Neural cell (in vitro differentiated cells): Measurements from ENCODE around the gene CRYBB1. TPM values are rescaled to one million over a fixed set of nuclear protein-coding genes. Genes with fewer than 3 reads are reported as not detected.

Experiments
- H2AFZ ChIP-seq: fragments of 200-600, 300-800 bp; sonication (generic), shearing (Covaris generic); 2 replicates; pipeline ENCODE4 v1.6.0; 2014; ENCODE audit warnings: low read depth, mild to moderate bottlenecking, antibody characterized with exemption, low read length, moderate library complexity
- H3F3A ChIP-seq: fragments of 200-600 bp; shearing (Covaris generic); 2 replicates; pipeline ENCODE4 v1.6.1; 2016; ENCODE audit warnings: mild to moderate bottlenecking, moderate library complexity, mixed read lengths, antibody characterized with exemption, low read length; ENCODE audit not compliant: insufficient read depth, poor library complexity, severe bottlenecking
- H3K27ac ChIP-seq: fragments of 200-600, 300-800 bp; sonication (generic), shearing (Covaris generic); 2 replicates; pipeline ENCODE4 v1.5.1; 2014; ENCODE audit warnings: mild to moderate bottlenecking, low read length, moderate library complexity
- H3K27me3 ChIP-seq: fragments of 300-800, 200-600 bp; sonication (generic), shearing (Covaris generic); 2 replicates; pipeline ENCODE4 v1.6.0; 2014; ENCODE audit warnings: mild to moderate bottlenecking, low read depth, low read length, moderate library complexity; ENCODE audit not compliant: insufficient read depth
- H3K36me3 ChIP-seq: fragments of 300-800, 200-600 bp; sonication (generic), shearing (Covaris generic); 2 replicates; pipeline ENCODE4 v1.5.1; 2014; ENCODE audit warnings: mild to moderate bottlenecking, antibody characterized with exemption, low read length, moderate library complexity; ENCODE audit not compliant: insufficient read depth
- H3K4me2 ChIP-seq: fragments of 300-800, 200-600 bp; sonication (generic), shearing (Covaris generic); 2 replicates; pipeline ENCODE4 v1.6.0; 2014; ENCODE audit warnings: mild to moderate bottlenecking, low read length
- H3K4me3 ChIP-seq: fragments of 300-800, 200-600 bp; sonication (generic), shearing (Covaris generic); 2 replicates; pipeline ENCODE4 v1.5.1; 2014; ENCODE audit warnings: mild to moderate bottlenecking, low read length, moderate library complexity
- H3K79me2 ChIP-seq: fragments of 200-600 bp; shearing (Covaris generic); replicated peaks from 2 replicates; pipeline ENCODE4 v1.6.0; 2014; ENCODE audit warnings: mild to moderate bottlenecking, low read length, moderate library complexity; ENCODE audit not compliant: insufficient read depth
- H3K9ac ChIP-seq: fragments of 300-800, 200-600 bp; sonication (generic), shearing (Covaris generic); 2 replicates; pipeline ENCODE4 v1.6.1; 2016; ENCODE audit warnings: mild to moderate bottlenecking, low read length, mixed read lengths
- H3K9me2 ChIP-seq: fragments of 200-600 bp; shearing (Covaris generic); 2 replicates; pipeline ENCODE4 v1.6.1; 2016; ENCODE audit warnings: mild to moderate bottlenecking, low read length, mixed read lengths; ENCODE audit not compliant: insufficient read depth
- H3K9me3 ChIP-seq: fragments of 200-600, 300-800 bp; sonication (generic), shearing (Covaris generic); 2 replicates; pipeline ENCODE4 v1.6.1; 2016; ENCODE audit warnings: mild to moderate bottlenecking, mixed run types, low read length, moderate library complexity, mixed read lengths
- H4K20me1 ChIP-seq: fragments of 200-600 bp; shearing (Covaris generic); 2 replicates; pipeline ENCODE4 v1.6.1; 2016; ENCODE audit warnings: mild to moderate bottlenecking, mixed run types; ENCODE audit not compliant: insufficient read depth
- EP300 ChIP-seq: fragments of 450-650 bp; conservative IDR thresholded peaks from 2 replicates; pipeline ENCODE4 v1.6.1; 2014; ENCODE audit warnings: antibody characterized with exemption, mild to moderate bottlenecking, moderate library complexity; ENCODE audit not compliant: poor library complexity, severe bottlenecking
- EZH2 ChIP-seq: fragments of 200-600, 300-800 bp; shearing (Covaris generic), sonication (generic); IDR thresholded peaks from 2 replicates; pipeline ENCODE4 v1.6.1; 2014; ENCODE audit warnings: antibody characterized with exemption, low read length, borderline replicate concordance, mild to moderate bottlenecking; ENCODE audit not compliant: insufficient read depth, poor library complexity, severe bottlenecking
- MXI1 ChIP-seq: fragments of 450-650 bp; conservative IDR thresholded peaks from 2 replicates; pipeline ENCODE4 v1.6.1; 2014; ENCODE audit warnings: antibody characterized with exemption, mild to moderate bottlenecking; ENCODE audit not compliant: poor library complexity, severe bottlenecking
- POLR2AphosphoS5 ChIP-seq: IDR thresholded peaks from 2 replicates; pipeline ENCODE4 v1.6.1; 2012
- RAD21 ChIP-seq: fragments of 450-650 bp; conservative IDR thresholded peaks from 2 replicates; pipeline ENCODE4 v1.6.1; 2014; ENCODE audit warnings: antibody characterized with exemption, mild to moderate bottlenecking, moderate library complexity
- SMC3 ChIP-seq: fragments of 450-650 bp; conservative IDR thresholded peaks from 2 replicates; pipeline ENCODE4 v1.6.1; 2014; ENCODE audit warnings: antibody characterized with exemption, mild to moderate bottlenecking, moderate library complexity; ENCODE audit not compliant: poor library complexity
- TAF1 ChIP-seq: IDR thresholded peaks from 2 replicates; pipeline ENCODE4 v1.6.1; 2012; ENCODE audit warnings: low read depth
- polyA plus RNA-seq: library from polyadenylated mRNA; depleted of rRNA; stranded (reverse); fragments of >200 nt; gene quantifications from 2 replicates; pipeline ENCODE4 v1.2.3, GENCODE V29; 2014
- TF ChIP-seq, protein P1 (sequence below): IDR thresholded peaks from 2 replicates; pipeline ENCODE4 v1.6.1; 2012; ENCODE audit warnings: borderline replicate concordance
- TF ChIP-seq, protein P2 (sequence below): fragments of 450-650 bp; IDR thresholded peaks from 2 replicates; pipeline ENCODE4 v1.5.1; 2014; ENCODE audit warnings: antibody characterized with exemption, mild to moderate bottlenecking, moderate library complexity; ENCODE audit not compliant: poor library complexity, severe bottlenecking

CRYBB1 gene
- polyA plus RNA-seq, 1 donor from 2014 or later: not detected

DNA sequence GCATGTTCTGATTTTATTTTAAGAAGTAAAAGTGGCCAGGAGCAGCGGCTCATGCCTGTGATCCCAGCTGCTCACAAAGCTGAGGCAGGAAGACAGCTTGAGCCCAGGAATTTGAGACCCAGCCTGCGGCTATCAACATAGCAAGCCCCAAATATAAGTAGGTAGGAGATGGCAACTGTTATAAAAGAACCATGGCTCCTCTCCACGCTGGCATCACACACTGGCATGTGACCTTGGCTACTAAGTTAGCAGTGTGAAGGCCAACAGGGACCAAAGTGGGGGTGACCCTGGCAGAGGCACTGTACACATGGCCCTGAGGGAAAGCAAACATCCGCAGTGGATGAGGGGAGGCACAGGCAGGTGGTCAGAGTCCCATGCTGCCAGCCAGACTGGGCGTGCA, 60.9 kb downstream of the CRYBB1 start:
- Histone ChIP-seq H3K4me2 (no peak overlapping the region), H3K9me2 (no peaks in the 10 kb centered on the region), H3K27me3 (no peaks in the 10 kb centered on the region), H3K27ac (no peak overlapping the region), H3K9me3 (no peaks in the 10 kb centered on the region), H3F3A (no peaks in the 10 kb centered on the region), H3K36me3 (no peaks in the 10 kb centered on the region), H3K9ac (no peak overlapping the region), H3K4me3 (no peak overlapping the region), H4K20me1 (no peaks in the 10 kb centered on the region), H2AFZ (no peak overlapping the region), H3K79me2 (no peaks in the 10 kb centered on the region)
- no peak for TF ChIP-seq TAF1
- no peak for TF ChIP-seq EZH2
- no peak for TF ChIP-seq MXI1
- no peak for TF ChIP-seq EP300
- TF ChIP-seq, protein P1, sequence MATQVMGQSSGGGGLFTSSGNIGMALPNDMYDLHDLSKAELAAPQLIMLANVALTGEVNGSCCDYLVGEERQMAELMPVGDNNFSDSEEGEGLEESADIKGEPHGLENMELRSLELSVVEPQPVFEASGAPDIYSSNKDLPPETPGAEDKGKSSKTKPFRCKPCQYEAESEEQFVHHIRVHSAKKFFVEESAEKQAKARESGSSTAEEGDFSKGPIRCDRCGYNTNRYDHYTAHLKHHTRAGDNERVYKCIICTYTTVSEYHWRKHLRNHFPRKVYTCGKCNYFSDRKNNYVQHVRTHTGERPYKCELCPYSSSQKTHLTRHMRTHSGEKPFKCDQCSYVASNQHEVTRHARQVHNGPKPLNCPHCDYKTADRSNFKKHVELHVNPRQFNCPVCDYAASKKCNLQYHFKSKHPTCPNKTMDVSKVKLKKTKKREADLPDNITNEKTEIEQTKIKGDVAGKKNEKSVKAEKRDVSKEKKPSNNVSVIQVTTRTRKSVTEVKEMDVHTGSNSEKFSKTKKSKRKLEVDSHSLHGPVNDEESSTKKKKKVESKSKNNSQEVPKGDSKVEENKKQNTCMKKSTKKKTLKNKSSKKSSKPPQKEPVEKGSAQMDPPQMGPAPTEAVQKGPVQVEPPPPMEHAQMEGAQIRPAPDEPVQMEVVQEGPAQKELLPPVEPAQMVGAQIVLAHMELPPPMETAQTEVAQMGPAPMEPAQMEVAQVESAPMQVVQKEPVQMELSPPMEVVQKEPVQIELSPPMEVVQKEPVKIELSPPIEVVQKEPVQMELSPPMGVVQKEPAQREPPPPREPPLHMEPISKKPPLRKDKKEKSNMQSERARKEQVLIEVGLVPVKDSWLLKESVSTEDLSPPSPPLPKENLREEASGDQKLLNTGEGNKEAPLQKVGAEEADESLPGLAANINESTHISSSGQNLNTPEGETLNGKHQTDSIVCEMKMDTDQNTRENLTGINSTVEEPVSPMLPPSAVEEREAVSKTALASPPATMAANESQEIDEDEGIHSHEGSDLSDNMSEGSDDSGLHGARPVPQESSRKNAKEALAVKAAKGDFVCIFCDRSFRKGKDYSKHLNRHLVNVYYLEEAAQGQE: no peak
- TF ChIP-seq RAD21: no peak
- TF ChIP-seq POLR2AphosphoS5: no peak
- TF ChIP-seq SMC3: no peak

DNA sequence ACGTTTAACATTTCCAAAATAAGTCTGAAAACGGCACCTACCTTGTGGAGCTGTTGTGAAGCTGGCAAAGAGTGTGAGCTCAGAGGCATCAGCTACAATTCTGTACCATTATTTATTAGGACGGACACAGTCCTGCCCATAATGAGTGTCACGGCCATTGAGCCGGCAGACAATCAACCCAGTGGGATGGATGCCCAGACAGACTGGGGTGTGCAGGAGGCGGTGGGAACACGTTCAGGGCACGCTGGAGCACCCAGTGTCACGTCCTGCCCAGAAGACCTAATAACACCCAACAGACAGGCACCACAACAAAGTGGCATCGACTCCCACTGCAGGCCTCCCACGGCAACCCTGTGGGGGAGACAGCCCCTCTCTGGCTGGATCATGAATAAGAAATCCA, 62.3 kb downstream of the CRYBB1 start:
- H3K4me3 ChIP-seq: no peak overlapping the region
- H2AFZ ChIP-seq: no peak overlapping the region
- no peak overlapping the region for H3K9ac ChIP-seq
- H3K4me2 ChIP-seq: no peak overlapping the region
- no peaks in the 10 kb centered on the region for H3K9me2 ChIP-seq
- H3K27ac ChIP-seq: no peak overlapping the region
- no peaks in the 10 kb centered on the region for H3K27me3 ChIP-seq
- no peaks in the 10 kb centered on the region for H3K9me3 ChIP-seq
- H4K20me1 ChIP-seq: no peaks in the 10 kb centered on the region
- no peaks in the 10 kb centered on the region for H3K36me3 ChIP-seq
- no peaks in the 10 kb centered on the region for H3F3A ChIP-seq
- no peaks in the 10 kb centered on the region for H3K79me2 ChIP-seq
- TF ChIP-seq MXI1: no peak
- TF ChIP-seq, protein P1: no peak
- no peak for TF ChIP-seq EP300
- no peak for TF ChIP-seq SMC3
- TF ChIP-seq RAD21: no peak
- no peak for TF ChIP-seq EZH2
- TF ChIP-seq POLR2AphosphoS5: no peak
- TF ChIP-seq TAF1: no peak
- TF ChIP-seq, protein P2, sequence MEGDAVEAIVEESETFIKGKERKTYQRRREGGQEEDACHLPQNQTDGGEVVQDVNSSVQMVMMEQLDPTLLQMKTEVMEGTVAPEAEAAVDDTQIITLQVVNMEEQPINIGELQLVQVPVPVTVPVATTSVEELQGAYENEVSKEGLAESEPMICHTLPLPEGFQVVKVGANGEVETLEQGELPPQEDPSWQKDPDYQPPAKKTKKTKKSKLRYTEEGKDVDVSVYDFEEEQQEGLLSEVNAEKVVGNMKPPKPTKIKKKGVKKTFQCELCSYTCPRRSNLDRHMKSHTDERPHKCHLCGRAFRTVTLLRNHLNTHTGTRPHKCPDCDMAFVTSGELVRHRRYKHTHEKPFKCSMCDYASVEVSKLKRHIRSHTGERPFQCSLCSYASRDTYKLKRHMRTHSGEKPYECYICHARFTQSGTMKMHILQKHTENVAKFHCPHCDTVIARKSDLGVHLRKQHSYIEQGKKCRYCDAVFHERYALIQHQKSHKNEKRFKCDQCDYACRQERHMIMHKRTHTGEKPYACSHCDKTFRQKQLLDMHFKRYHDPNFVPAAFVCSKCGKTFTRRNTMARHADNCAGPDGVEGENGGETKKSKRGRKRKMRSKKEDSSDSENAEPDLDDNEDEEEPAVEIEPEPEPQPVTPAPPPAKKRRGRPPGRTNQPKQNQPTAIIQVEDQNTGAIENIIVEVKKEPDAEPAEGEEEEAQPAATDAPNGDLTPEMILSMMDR: no peak
